Liver (tissue), 3 donors: ENCODE results near the gene DGKH.

Experiments
- CTCF ChIP-seq: fragments of 150-350 bp; IDR thresholded peaks from 2 replicates; pipeline ENCODE4 v1.5.1; 2017; ENCODE audit warnings: improper control_type of control experiment, low read depth, low read length; ENCODE audit not compliant: missing input control
- EGR1 ChIP-seq, 2 donors: IDR thresholded peaks; 2 replicates each; pipeline ENCODE4 v1.6.1; 2016 to 2018; ENCODE audit warnings: antibody characterized with exemption in 2 of 2, low read depth in 2 of 2
- GABPA ChIP-seq, 2 donors: IDR thresholded peaks in 1 of 2; conservative IDR thresholded peaks in 1 of 2; 2 replicates each; pipeline ENCODE4 v1.6.1; 2016; ENCODE audit warnings: antibody characterized with exemption in 2 of 2, mild to moderate bottlenecking in 1 of 2, moderate library complexity in 1 of 2
- JUND ChIP-seq, 2 donors: IDR thresholded peaks; 2 replicates each; pipeline ENCODE4 v1.6.1; 2016; ENCODE audit warnings: antibody characterized with exemption in 2 of 2
- MAX ChIP-seq: IDR thresholded peaks from 2 replicates; pipeline ENCODE4 v1.6.1; 2016; ENCODE audit warnings: antibody characterized with exemption
- RAD21 ChIP-seq, 2 donors: IDR thresholded peaks; 2 replicates each; pipeline ENCODE4 v1.6.1; 2016; ENCODE audit warnings: antibody characterized with exemption in 2 of 2, mild to moderate bottlenecking in 2 of 2
- REST ChIP-seq: IDR thresholded peaks from 2 replicates; pipeline ENCODE4 v1.6.1; 2016; ENCODE audit warnings: antibody characterized with exemption, mild to moderate bottlenecking
- RXRA ChIP-seq, 2 donors: IDR thresholded peaks; 2 replicates each; pipeline ENCODE4 v1.6.1; 2017 to 2018; ENCODE audit warnings: antibody characterized with exemption in 2 of 2, mild to moderate bottlenecking in 1 of 2
- SP1 ChIP-seq: IDR thresholded peaks from 2 replicates; pipeline ENCODE4 v1.6.1; 2018; ENCODE audit warnings: antibody characterized with exemption, mild to moderate bottlenecking
- YY1 ChIP-seq: IDR thresholded peaks from 2 replicates; pipeline ENCODE4 v1.6.1; 2016; ENCODE audit warnings: antibody characterized with exemption, mild to moderate bottlenecking
- donor health status: healthy.
- donor health status: healthy.

- TF ChIP-seq REST (no peak), EGR1 (IDR thresholded peaks at IDR 0.05; ENCODE audit: low read depth in 2 of 2) (no peak), JUND (IDR thresholded peaks at IDR 0.05) (no peak), CTCF (no peak), SP1 (no peak), MAX (no peak), RAD21 (IDR thresholded peaks at IDR 0.05) (no peak), GABPA (IDR thresholded peaks at IDR 0.05 in 1 of 2, conservative IDR thresholded peaks at IDR 0.05 in 1 of 2) (no peak), RXRA (IDR thresholded peaks at IDR 0.05) (no peak), YY1 (no peak)
These were observed 13.5 kb downstream of the DGKH start for GRCh38 chr13:42061943-42062342.
